PC-9 (cell line): Measurements from ENCODE around the gene RIPOR1.

Source experiments
- CTCF ChIP-seq: fragments of 200-600 bp; sonication (generic); conservative IDR thresholded peaks from 2 replicates; pipeline ENCODE4 v1.6.1; 2017; ENCODE audit warnings: mixed run types, antibody characterized with exemption, mild to moderate bottlenecking, moderate library complexity
- EZH2 ChIP-seq: fragments of 200-600 bp; sonication (generic); IDR thresholded peaks from 2 replicates; pipeline ENCODE4 v1.8.0; 2017; ENCODE audit warnings: antibody characterized with exemption, low read depth

- TF ChIP-seq CTCF: no peak
- no peak for TF ChIP-seq EZH2
Measured at GRCh38 chr16:67544844-67545664, 16.4 kb downstream of the RIPOR1 start.
